Colonic mucosa (tissue), 4 donors: ENCODE measurements around the gene RHBDD1. TPM values are rescaled to one million over a fixed set of nuclear protein-coding genes. Genes with fewer than 3 reads are reported as not detected.
"Not testable (repeated sequence)": the region's sequence is repeated elsewhere in the genome, so short reads cannot be mapped to it uniquely, and the experiment has no call there.

Source experiments
- DNase-seq: peaks from one replicate; pipeline ENCODE4 v3.0.0-alpha.2; 2020
- H3K27ac ChIP-seq: fragments of 200-600 bp; one replicate; pipeline ENCODE4 v1.8.0; 2021
- H3K27me3 ChIP-seq: fragments of 200-600 bp; one replicate; pipeline ENCODE4 v1.8.0; 2021
- H3K36me3 ChIP-seq: fragments of 200-600 bp; one replicate; pipeline ENCODE4 v1.8.0; 2021
- H3K4me1 ChIP-seq: fragments of 200-600 bp; one replicate; pipeline ENCODE4 v1.8.0; 2021; ENCODE audit warnings: mild to moderate bottlenecking
- H3K4me3 ChIP-seq: fragments of 200-600 bp; one replicate; pipeline ENCODE4 v1.8.0; 2021
- H3K9ac ChIP-seq, 2 donors: one replicate each; pipeline ENCODE4 v1.7.0; 2013; ENCODE audit warnings: control low read depth in 2 of 2, low read depth in 2 of 2, low read length in 2 of 2
- H3K9me3 ChIP-seq: fragments of 200-600 bp; one replicate; pipeline ENCODE4 v1.8.0; 2021
- intact Hi-C: fragments of 100-400 bp; cut with DNase I; formaldehyde crosslinking; loops from one replicate; pipeline ENCODE4 v1.14.1; 2022
- total RNA-seq, 2 donors: library from RNA; stranded (reverse); fragmentation: NEBNext Ultra II Directional in 1 of 2; extraction: Animal tissue kit (Norgen Biotek cat#: 25700) in 1 of 2; gene quantifications; one replicate each; pipeline ENCODE4 v1.2.1, GENCODE V29; 2021
- TF ChIP-seq, protein P1 (sequence below): fragments of 200-600 bp; IDR thresholded peaks from one replicate; pipeline ENCODE4 v1.8.0; 2022; ENCODE audit warnings: antibody characterized with exemption, mild to moderate bottlenecking
- donor health status: healthy.
- donor health status: DM: no; HTN: no; CAD: no.
- donor health status: DM: no; HTN: no; CAD: no.

RHBDD1 gene
- total RNA-seq, 2 donors from 2014 or later: 29.9 to 31.7 TPM

DNA sequence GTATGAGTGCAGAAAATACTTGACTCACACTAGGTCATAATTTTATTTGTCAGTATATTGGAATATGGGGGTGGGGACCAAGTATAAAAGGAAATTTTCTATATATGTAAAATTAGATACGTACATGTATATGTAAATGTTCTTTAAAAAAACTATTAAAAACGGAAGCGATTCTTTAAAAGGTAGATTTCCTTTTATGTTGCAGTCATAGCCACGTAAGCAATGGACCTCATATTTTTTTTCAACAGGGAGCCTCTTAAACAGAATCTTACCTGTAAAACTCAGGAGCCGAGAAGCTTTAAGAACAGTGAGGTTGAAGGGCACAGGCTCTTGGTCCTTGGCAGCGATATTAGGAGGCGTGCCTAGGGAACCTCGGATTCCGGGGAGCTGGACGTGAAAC is 3.3 kb downstream of the RHBDD1 start:
- no peaks in the 10 kb centered on the region for H3K36me3 ChIP-seq
- peaks cover 12% of the 10 kb centered on the region for H3K4me1 ChIP-seq
- no peaks in the 10 kb centered on the region for H3K27me3 ChIP-seq
- no peaks in the 10 kb centered on the region for H3K9me3 ChIP-seq
- H3K4me3 ChIP-seq: no peak overlapping the region
- TF ChIP-seq, protein P1, sequence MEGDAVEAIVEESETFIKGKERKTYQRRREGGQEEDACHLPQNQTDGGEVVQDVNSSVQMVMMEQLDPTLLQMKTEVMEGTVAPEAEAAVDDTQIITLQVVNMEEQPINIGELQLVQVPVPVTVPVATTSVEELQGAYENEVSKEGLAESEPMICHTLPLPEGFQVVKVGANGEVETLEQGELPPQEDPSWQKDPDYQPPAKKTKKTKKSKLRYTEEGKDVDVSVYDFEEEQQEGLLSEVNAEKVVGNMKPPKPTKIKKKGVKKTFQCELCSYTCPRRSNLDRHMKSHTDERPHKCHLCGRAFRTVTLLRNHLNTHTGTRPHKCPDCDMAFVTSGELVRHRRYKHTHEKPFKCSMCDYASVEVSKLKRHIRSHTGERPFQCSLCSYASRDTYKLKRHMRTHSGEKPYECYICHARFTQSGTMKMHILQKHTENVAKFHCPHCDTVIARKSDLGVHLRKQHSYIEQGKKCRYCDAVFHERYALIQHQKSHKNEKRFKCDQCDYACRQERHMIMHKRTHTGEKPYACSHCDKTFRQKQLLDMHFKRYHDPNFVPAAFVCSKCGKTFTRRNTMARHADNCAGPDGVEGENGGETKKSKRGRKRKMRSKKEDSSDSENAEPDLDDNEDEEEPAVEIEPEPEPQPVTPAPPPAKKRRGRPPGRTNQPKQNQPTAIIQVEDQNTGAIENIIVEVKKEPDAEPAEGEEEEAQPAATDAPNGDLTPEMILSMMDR: no peak
- DNase-seq: no peak
- H3K27ac ChIP-seq: no peak overlapping the region
- intact Hi-C loops: no loop called here
- no peak overlapping the region for H3K9ac ChIP-seq

DNA sequence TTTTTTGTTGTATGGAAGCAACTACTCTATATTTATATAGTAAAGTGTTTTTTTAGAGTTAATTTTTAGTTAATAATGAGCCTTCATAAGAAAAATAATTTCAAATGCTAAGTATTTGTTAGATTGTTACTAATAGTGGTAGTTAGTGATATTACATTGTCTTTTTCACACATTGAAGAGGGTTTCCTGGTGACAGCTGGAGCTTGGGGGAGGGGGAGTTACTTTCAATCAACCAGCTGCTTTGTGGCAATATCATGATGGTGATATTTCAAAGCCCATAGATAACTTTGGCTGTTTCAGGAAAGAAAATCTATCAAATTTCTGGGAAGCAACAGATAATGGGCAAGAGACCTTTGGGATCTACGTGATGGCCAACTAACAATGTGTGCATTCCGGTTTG is 4.1 kb downstream of the RHBDD1 start:
- no peaks in the 10 kb centered on the region for H3K27me3 ChIP-seq
- H3K4me3 ChIP-seq: no peak overlapping the region
- no peak overlapping the region for H3K9ac ChIP-seq
- no peak overlapping the region for H3K27ac ChIP-seq
- no peak for DNase-seq
- no peaks in the 10 kb centered on the region for H3K36me3 ChIP-seq
- peaks cover 7% of the 10 kb centered on the region for H3K4me1 ChIP-seq
- H3K9me3 ChIP-seq: no peaks in the 10 kb centered on the region
- TF ChIP-seq, protein P1: no peak
- intact Hi-C loops: no loop called here

DNA sequence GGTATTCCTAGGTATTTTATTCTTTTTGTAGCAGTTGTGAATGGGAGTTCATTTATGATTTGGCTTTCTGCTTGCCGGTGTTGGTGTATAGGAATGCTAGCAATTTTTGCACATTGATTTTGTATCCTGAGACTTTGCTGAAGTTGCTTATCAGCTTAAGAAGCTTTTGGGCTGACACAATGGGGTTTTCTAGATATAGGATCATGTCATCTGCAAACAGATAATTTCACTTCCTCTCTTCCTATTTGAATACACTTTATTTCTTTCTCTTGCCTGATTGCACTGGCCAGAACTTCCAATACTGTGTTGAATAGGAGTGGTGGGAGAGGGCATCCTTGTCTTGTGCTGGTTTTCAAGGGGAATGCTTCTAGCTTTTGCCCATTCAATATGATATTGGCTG is 7.1 kb downstream of the RHBDD1 start:
- H3K27ac ChIP-seq, H3K36me3 ChIP-seq, H3K4me3 ChIP-seq, intact Hi-C loops, DNase-seq, H3K9ac ChIP-seq, H3K9me3 ChIP-seq, H3K27me3 ChIP-seq, H3K4me1 ChIP-seq: not testable (repeated sequence)

DNA sequence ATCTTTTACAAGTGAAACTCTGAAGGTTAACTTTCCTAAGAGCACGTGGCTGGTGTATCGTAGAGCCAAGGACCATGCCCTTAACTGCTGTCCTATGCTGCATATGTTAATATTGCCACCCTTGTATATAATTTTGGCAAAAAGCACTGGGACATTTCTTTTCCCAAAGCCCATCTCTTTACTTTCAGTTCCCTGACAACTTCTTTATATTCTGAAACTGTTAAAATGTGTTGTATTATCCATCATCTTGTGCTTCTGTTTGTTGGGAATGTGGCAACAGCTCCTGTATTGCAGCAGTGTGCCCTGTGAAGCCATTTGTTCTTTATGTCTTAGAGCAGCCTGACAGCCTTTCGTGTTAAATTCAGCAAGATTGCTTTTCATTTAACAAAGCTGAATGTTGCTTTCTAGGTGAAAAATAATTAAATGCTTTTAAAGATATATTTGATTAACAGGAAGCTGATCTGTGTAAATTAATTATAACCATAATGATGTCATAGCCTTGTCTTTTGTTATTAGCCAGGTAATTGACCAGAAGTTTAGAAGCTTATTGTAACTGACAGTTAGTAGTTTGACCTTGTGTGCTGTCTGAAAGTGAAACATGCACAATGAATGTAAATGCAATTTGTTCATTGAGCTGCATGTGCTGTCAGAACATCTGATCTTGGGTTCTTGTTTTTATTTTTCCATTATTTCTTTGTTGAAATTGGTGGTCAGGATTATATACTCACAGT is 9.7 kb downstream of the RHBDD1 start:
- no peaks in the 10 kb centered on the region for H3K4me1 ChIP-seq
- intact Hi-C loops: no loop called here
- DNase-seq: no peak
- no peaks in the 10 kb centered on the region for H3K36me3 ChIP-seq
- no peak overlapping the region for H3K4me3 ChIP-seq
- no peak overlapping the region for H3K9ac ChIP-seq
- TF ChIP-seq, protein P1: no peak
- no peaks in the 10 kb centered on the region for H3K9me3 ChIP-seq
- no peak overlapping the region for H3K27ac ChIP-seq
- H3K27me3 ChIP-seq: no peaks in the 10 kb centered on the region

DNA sequence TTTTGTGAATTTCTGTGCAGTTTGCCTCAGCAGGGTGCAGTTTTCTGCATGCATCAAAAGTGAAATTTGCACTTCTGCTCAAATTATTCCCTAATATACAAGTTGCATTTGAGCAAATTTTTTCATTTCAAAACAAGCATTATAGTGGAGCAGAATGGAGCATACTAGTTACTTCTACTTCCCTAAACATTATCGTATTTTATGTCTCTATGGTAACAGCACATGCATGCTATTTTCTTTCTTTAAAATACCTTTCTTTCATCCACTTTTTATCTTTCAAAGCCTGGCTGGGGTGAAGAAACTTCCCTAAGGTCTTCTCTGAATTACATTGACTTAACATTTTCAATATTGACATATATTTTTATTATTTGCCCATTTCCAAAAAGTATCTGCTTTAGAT is 11.2 kb downstream of the RHBDD1 start:
- no peaks in the 10 kb centered on the region for H3K9me3 ChIP-seq
- TF ChIP-seq, protein P1: no peak
- H3K9ac ChIP-seq: no peak overlapping the region
- no peak overlapping the region for H3K4me3 ChIP-seq
- no peaks in the 10 kb centered on the region for H3K36me3 ChIP-seq
- H3K4me1 ChIP-seq: no peaks in the 10 kb centered on the region
- no peak for DNase-seq
- H3K27ac ChIP-seq: no peak overlapping the region
- no peaks in the 10 kb centered on the region for H3K27me3 ChIP-seq
- intact Hi-C loops: no loop called here

DNA sequence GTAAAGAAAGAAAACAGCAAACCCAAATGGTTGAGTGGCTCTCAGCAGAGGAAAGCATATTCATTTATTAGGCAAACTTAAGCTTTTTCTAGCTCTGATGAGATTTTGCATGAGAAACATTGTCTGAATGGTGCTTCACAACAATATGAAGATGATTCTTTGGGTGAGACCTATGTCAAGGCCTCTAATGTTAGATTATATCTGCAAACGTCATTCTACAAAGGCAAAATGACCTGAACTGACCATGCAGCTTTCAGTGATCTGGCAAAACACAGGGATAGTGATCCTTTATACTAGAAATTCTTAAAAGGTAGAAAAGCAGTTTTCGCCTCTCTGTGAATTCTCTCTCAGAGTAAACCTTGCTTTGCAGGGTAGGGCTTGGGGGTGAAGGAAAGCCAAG is 11.7 kb downstream of the RHBDD1 start:
- DNase-seq: no peak
- Histone ChIP-seq H3K27ac (no peak overlapping the region), H3K36me3 (no peaks in the 10 kb centered on the region), H3K4me1 (no peaks in the 10 kb centered on the region), H3K9ac (no peak overlapping the region), H3K27me3 (no peaks in the 10 kb centered on the region), H3K9me3 (no peaks in the 10 kb centered on the region), H3K4me3 (no peak overlapping the region)
- TF ChIP-seq, protein P1: no peak
- intact Hi-C loops: no loop called here
